Fibroblast of mammary gland (primary cell): ENCODE results near the gene TEX44.
A peak's percentile ranks its signal among the peaks of the same experiment; 100 is the strongest.

Experiments
- DNase-seq: peaks from one replicate; pipeline ENCODE4 v3.0.0-alpha.2; 2010; ENCODE audit warnings: low read depth
- H3K4me3 ChIP-seq: 2 replicates; pipeline ENCODE4 v1.5.1; 2011; ENCODE audit warnings: low read depth, mild to moderate bottlenecking, low read length, moderate library complexity; ENCODE audit not compliant: control insufficient read depth
- TF ChIP-seq, protein P1 (sequence below): conservative IDR thresholded peaks from 2 replicates; pipeline ENCODE4 v1.5.1; 2011; ENCODE audit warnings: low read depth, low read length, inconsistent platforms; ENCODE audit not compliant: control insufficient read depth, insufficient read depth

TEX44 gene

DNA sequence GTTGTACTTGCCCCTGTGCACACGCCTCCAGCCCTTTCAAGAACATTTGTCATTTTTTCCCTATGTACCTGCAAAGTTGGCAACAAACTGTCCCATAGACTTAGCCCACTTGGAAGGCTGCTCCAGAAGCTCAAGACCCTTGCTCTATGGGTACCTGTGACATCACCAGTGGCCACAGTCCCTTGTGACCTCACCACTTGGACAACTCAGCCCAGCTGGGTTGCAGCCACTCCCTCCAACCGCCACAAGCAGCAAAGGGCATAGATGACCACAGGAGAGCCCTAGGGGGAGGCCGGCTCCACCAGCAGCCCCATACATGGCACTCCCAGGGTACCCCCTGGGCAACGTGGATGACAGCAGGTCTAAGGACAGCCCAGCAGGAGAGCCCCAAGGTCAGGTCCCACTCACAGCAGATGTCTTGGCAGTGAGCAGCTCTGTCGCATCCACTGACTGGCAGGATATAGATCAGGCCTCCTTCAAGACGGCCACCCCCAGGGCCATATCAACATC is at the start of gene TEX44:
TEX44 (plus strand) TSS at position 229 of the 510 bp plus-strand sequence; CDS start at position 317, 88 bp downstream.
- DNase-seq: no peak
- no peak within 1 kb of the TSS for H3K4me3 ChIP-seq
- TF ChIP-seq, protein P1, sequence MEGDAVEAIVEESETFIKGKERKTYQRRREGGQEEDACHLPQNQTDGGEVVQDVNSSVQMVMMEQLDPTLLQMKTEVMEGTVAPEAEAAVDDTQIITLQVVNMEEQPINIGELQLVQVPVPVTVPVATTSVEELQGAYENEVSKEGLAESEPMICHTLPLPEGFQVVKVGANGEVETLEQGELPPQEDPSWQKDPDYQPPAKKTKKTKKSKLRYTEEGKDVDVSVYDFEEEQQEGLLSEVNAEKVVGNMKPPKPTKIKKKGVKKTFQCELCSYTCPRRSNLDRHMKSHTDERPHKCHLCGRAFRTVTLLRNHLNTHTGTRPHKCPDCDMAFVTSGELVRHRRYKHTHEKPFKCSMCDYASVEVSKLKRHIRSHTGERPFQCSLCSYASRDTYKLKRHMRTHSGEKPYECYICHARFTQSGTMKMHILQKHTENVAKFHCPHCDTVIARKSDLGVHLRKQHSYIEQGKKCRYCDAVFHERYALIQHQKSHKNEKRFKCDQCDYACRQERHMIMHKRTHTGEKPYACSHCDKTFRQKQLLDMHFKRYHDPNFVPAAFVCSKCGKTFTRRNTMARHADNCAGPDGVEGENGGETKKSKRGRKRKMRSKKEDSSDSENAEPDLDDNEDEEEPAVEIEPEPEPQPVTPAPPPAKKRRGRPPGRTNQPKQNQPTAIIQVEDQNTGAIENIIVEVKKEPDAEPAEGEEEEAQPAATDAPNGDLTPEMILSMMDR: no peak

- TF ChIP-seq, protein P1: no peak
- no peak overlapping the region for H3K4me3 ChIP-seq
- DNase-seq: peak; percentile 75
These were observed 47.4 kb upstream of the TEX44 start for GRCh38 chr2:231545105-231545902.

DNA sequence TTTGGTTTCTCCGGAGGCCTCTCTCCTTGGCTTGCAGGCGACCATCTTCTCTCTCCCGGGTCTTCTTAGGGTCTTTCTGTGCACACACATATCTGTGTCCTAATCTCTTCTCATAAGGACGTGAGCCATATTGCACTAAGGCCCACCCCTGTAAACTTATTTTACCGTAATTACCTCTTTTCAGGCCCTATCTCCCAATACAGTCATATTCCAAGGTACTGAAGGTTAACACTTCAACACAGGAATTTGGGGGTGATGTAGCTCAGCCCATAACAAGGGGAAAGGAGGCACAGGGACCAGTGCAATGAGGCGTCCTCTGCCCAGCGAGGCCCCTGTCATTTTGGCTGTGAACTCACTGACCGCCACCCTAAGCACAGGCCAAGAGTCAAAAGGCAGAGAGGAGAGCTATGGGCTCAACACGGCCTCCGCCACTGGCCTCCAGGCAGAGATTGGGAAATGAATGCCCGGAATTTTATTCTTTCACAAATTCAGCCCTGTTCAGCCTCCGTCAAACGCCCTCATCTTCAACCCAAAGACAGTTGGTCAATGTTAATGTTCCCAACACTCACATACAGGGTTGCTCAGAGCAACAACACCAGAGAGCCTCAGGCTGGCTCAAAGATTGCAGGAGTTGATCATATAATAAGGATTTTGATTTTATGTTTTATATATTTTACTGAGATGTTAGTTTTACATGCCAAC is 46.5 kb upstream of the TEX44 start:
- H3K4me3 ChIP-seq: no peak overlapping the region
- DNase-seq: no peak
- TF ChIP-seq, protein P1: no peak

DNA sequence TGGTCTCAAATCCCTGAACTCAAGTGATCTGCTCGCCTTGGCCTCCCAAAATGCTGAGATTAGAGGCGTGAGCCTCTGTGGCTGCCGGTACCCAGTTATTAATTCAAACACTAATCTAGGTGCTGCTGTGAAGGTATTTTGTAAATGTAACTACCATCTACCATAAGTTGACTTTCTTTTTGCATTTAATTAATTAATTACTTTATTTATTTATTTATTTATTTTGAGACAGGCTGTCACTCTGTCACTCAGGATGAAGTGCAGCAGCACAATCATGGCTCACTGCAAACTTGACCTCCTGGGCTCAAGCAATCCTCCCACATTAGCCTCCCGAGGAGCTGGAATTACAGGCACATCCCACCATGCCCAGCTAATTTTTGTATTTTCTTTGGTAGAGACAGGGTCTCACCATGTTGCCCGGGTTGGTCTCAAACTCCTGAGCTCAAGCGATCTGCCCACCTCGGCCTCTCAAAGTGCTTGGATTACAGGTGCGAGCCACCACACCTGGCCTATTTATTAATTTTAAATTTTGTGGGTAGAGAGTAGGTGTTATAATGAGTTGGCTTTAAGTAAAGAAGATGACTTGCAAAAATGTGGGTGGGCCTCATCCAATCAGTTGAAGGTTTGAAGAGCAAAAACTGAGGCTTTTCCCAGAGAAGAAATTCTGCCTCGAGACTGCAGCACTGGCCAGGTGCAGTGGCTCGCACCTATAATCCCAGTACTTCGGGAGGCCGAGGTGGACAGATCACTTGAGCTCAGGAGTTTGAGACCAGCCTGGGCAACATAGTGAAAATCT is 45.2 kb upstream of the TEX44 start:
- TF ChIP-seq, protein P1: no peak
- H3K4me3 ChIP-seq: no peak overlapping the region
- DNase-seq: no peak

- H3K4me3 ChIP-seq: no peak overlapping the region
- TF ChIP-seq, protein P1: no peak
- no peak for DNase-seq
These were observed 43.9 kb upstream of the TEX44 start for GRCh38 chr2:231548752-231549151.
